Tibial nerve (tissue), 4 donors: ENCODE data around the gene ARL2BP.
A peak's percentile ranks its signal among the peaks of the same experiment; 100 is the strongest.

Source experiments
- CTCF ChIP-seq, 5 experiments: fragments of 200-600 bp in 3 of 5; fragments of 450-650 bp in 2 of 5; sonication (generic) in 3 of 5; IDR thresholded peaks; one replicate each; pipeline ENCODE4 v1.5.1; 2016 to 2019; ENCODE audit warnings: antibody characterized with exemption in 5 of 5, mild to moderate bottlenecking in 3 of 5, moderate library complexity in 2 of 5
- EP300 ChIP-seq, 2 donors: sonication (generic); formaldehyde crosslinking; IDR thresholded peaks; one replicate each; pipeline ENCODE4 v1.6.1; 2017; ENCODE audit warnings: antibody characterized with exemption in 2 of 2, mild to moderate bottlenecking in 1 of 2
- POLR2A ChIP-seq, 2 donors: fragments of 450-650 bp; IDR thresholded peaks; one replicate each; pipeline ENCODE4 v1.6.1; 2017; ENCODE audit warnings: antibody characterized with exemption in 2 of 2, mild to moderate bottlenecking in 2 of 2, moderate library complexity in 2 of 2

- TF ChIP-seq CTCF (IDR thresholded peaks at IDR 0.05) (peak in 4 of 5 experiments; percentile 24 to 56 (median 31)), POLR2A (IDR thresholded peaks at IDR 0.05) (peak; percentile 63 to 87), EP300 (IDR thresholded peaks at IDR 0.05) (peak; percentile 65 to 90)
Measured at GRCh38 chr16:57244767-57245471, at the start of gene ARL2BP.
